Inflammatory macrophage treated with lipopolysaccharide for 1 hour (primary cell): ENCODE data around the gene TNS4.

Source experiments
- DNase-seq, 2 donors: peaks; one replicate each; pipeline ENCODE4 v3.0.0-alpha.2; 2020 to 2022

The TNS4 gene

DNA sequence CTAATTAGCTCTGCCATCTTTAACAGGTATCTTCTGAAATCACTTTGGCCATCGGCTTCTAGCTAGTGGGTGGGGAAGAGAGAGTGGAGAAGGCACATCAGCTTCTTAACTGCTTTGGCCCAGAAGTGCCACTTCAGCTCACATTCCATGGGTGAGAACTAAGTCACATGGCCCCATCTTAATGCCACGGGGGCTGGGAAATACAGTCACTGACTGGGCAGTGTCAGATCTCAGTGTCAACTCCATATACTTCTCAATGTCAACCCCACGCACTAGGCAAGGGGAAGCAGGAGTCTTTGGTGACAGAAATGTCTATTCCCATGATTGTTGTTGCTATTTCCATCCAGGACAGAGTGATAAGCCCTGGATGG is 34.5 kb upstream of the TNS4 start:
- peak in 1 of 2 donors; percentile 57 for DNase-seq

DNA sequence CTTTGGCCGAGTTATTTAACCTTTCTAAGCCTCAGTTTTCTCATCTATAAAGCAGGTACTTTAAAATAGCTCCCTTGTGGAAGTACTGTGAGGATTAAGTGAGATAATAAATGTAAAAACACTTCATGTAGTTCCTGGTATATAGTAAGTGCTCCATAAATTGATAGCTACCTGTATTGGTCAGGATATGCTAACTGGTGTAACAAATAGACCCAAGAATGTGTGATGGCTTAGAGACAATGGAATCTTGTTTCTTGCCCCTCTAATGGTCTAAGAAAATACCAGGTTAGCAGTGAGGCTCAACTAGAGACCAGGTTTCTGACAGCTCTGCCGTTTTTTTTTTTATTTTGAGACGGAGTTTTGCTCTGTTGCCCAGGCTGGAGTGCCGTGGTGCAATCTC is 34.0 kb upstream of the TNS4 start:
- DNase-seq, result no peak

GRCh38 chr17:40534371-40535189 is 33.2 kb upstream of the TNS4 start:
- no peak for DNase-seq

GRCh38 chr17:40533896-40534295 is 32.5 kb upstream of the TNS4 start:
- no peak for DNase-seq

GRCh38 chr17:40532520-40533253 is 31.3 kb upstream of the TNS4 start:
- no peak for DNase-seq

GRCh38 chr17:40531051-40531991 is 29.9 kb upstream of the TNS4 start:
- no peak for DNase-seq

DNA sequence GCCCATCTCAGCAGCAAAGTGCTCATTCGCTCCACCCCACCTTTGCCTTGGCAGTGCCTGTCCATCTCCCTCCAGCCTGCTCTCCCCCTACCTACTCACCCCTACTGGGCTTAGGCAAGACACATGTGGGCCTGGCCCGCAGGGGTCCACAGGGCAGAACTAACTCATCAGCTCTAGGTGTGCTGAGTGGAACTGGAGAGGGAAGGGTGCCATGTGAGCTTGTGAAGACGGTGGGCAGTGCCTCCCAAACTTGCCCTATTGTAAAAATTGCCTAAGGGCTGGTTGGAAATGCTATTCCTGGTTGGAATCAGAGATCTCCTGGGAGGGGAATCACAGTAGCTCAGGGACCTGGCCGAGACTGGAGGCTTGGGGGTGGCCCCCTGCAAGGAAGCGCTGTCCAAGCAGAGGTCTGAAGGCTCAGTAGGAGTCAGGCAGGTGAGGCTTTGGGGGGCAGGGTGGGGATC is 29.1 kb upstream of the TNS4 start:
- no peak for DNase-seq

GRCh38 chr17:40529991-40530390 is 28.6 kb upstream of the TNS4 start:
- DNase-seq, result no peak

GRCh38 chr17:40528692-40529417 is 27.4 kb upstream of the TNS4 start:
- DNase-seq, result no peak

DNA sequence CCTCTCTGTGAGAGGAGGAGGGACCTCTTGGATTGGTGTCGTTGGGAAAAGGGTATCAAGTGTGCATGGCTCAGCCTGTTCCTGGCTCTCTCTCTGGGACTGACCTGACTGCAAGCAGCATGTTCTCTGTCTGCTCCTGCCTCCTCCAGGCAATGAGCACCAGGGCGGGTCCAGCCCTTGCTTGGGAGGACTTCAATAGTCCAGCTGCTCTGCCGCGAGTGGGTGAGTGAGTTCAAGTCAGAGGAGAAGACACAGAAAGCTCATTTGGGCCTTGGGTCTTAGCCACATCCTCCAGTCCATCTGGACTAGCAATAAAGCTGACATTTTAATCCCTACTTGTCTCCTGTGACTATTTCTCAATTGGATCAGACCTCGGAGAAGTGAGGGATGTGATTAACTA is 25.2 kb upstream of the TNS4 start:
- no peak for DNase-seq

GRCh38 chr17:40525294-40525693 is 23.9 kb upstream of the TNS4 start:
- DNase-seq, result no peak

- DNase-seq, result no peak
Observed at GRCh38 chr17:40524243-40524965, 23.0 kb upstream of the TNS4 start.

DNA sequence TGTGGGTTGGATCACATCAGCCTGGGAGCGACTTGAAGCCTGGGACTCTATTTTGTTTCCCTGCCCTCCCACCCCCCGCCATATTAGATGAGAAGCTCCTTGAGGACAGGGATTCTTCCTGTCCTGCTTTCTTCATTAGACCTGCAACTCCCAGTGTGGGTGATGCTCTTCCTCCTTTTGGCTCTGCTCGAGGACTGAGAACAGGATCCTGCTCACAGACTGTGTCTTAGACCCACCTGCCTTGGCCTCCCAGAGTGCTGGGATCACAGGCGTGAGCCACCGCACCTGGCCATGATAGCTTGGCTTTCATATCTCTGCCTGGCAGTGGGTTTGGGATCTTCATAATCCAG is 21.5 kb upstream of the TNS4 start:
- no peak for DNase-seq

DNA sequence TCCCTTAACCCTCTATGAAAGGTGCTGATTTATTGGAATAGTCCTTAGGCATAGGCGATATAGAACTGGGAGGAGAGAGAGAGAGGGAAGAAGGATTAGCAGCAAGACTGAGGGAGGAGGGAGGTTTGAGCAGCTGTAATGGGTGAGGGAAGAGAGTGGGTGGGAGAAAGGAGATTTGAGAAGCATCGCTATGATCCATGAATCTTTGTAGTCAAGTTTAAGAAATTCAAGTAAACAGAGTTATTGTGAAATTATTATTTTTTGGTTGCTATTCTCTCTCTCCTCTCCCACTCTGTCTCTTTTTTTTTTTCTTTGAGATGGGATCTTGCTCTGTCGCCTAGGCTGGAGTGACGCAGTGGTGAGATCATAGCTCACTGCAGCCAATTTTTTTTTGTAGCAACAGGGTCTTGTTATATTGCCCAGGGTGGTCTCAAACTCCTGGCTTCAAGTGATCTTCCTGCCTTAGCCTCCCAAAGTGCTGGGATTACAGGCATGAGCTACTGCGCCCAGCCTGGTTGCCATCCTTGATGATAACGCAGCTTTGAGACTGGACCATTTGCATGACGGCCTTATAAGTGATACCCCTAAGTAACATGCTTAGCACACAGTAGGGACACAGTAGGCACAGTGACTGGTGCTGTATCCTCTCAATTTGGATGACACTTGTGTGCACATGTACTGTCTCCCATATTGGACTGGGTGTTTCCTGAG is 21.0 kb upstream of the TNS4 start:
- no peak for DNase-seq

GRCh38 chr17:40520991-40521453 is 19.6 kb upstream of the TNS4 start:
- DNase-seq, result no peak

DNA sequence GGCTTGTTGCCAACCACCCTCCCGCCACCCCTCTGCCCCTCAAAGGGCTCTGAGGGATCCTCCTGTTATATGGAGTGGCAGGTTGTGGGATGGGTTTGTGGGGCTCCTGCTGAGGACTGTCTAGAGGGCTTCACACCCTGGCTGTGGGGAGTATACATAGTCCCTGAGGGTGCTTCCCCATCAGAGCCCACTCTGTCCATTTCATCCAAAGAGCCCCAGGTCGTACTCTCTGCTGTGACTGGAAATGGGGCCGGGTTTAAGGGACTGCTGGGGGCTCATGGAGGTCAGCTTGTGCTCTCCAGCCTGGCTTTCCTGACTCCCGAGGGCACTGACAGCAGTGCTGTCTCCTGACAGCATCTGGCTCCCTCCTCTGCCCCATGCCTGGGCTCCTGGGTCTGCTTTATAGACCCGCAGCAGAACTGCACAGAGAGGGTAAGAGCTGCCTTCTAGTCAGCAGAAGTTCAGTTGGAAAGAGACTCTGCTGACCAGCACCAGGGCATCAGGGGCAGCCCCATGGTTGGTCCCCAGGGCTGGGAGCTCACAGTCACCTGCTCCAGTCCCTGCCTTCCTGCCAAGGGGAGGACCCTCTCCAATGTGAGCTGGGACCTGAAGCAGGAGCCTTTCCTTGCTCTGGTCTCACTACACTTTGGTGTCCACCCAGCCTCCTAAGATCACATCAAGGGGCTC is 17.8 kb upstream of the TNS4 start:
- no peak for DNase-seq

- no peak for DNase-seq
Observed at GRCh38 chr17:40518401-40519088, 17.1 kb upstream of the TNS4 start.

- no peak for DNase-seq
Observed at GRCh38 chr17:40517981-40518380, 16.6 kb upstream of the TNS4 start.

- no peak for DNase-seq
Observed at GRCh38 chr17:40517286-40517662, 15.9 kb upstream of the TNS4 start.
